GM11168 (cell line): Measurements from ENCODE around the gene TBX4.
"Not testable (repeated sequence)": the region's sequence is repeated elsewhere in the genome, so short reads cannot be mapped to it uniquely, and the experiment has no call there.

Source experiments
- in situ Hi-C: fragments of 300-500 bp; cut with MboI; formaldehyde crosslinking; loops from one replicate; pipeline ENCODE4 v1.12.0; 2022; ENCODE audit warnings: low sequenced_read_pairs; ENCODE audit not compliant: unreplicated experiment

Gene TBX4

DNA sequence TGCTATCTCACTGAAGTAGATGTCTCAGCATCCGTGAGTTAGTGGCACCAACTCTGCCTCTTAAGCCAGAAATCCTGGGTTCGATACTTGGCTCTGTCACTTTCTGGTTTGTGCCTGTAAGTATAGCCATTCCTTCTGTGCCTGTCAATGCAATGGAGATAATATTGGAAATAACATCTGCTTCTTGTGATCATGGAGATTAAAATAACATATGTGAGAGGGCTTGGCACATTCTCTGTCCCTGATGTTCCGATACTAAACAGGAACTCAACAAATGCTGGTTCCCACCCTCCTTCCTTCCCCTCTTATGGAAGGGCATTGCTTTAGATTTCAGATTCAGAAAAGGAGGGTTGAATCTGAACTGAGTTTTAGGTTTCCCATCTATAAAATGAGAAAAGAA is 39.8 kb downstream of the TBX4 start:
- in situ Hi-C loops: no loop called here

DNA sequence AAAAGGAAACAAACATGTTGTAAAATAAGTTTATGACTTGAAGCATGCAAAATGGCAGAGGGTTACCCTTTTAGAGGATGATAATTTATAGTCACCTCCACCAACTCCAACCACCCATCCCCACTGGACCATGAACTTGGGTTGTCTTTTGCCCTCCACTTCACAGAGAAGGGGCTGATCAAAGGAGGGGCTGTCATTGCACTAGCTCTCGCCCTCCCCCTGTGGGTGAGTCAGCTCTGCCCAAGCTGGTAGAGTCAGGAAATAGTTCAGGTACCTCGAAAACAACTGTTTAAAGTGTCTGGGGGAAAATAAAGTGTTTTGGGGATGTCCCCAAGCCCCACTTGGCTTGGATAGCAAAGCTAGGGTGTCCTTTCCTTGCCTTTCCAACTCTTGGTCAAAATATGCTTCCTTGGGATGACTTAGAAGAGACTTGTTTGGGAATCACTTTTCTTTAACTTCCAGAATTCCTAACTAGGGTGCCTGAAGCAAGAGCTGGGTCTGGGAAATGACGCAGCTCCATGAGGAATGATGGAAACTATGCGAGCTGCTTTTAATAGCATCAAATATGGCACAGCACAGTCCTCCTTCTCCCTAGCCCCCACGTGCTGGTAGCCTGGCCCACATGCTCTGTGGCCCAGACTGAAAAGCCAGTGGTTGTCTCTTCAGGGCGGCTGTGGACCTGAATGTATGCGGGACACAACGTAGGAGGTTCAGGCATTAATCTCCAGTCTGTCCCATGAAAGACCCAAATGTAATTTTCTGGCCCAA is 40.7 kb downstream of the TBX4 start:
- in situ Hi-C loops: no loop called here

DNA sequence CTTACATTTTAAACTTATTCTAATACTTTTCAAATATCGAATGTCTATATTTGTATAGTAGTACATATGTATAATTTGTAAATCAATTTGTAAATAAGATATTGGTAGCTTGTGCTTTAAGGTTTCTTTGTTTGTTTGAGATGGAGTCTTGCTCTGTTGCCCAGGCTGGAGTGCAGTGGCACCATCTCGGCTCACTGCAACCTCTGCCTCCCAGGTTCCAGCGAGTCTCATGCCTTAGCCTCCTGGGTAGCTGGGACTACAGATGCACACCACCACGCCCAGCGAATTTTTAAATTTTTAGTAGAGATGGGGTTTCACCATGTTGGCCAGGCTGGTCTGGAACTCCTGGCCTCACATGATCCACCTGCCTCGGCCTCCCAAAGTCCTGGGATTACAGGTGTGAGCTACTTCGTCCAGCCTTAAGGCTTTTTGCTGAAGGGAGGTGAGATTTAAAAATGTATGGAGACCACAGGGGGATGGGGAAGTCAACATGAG is 41.7 kb downstream of the TBX4 start:
- in situ Hi-C loops: not testable (repeated sequence)

DNA sequence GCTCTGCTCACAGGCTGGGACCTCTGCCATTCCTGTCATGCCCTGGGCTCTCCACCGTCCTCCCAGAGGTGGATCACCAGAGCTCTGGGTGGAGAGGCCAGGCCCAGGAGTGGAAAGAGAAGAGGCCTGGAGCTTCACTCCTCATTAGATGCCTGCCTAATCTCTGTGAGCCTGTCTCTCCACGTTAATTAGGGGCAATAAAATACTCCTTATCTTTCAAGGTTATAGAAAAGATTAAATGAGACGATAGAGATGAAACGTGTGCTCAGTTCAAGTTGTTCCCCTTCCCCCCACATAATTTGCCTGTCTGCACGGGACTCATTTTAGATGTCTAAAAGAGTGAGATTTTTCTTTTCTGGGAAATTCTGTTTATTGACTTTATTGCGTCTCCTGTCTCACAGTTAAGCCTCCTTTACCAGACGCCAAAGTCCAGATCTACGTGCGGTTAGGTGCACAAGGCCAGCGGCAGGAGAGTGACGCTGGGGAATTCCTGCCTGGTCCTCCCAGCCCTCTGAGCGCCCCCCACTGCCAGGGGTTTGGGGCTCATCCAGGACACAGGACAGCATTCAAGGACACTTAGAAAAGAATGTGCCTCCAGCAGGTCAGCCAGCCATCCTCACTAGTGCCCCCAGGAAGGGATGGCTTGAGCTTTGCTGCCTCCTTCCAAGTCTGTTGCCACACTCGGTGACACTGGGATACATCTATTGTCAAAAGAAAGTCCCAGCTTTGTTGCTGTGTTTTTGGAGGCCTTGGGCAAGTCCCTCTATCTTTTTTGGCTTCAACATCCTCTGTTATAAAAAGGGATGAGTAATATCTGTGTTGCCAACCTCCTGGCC is 42.3 kb downstream of the TBX4 start:
- in situ Hi-C loops: no loop called here

DNA sequence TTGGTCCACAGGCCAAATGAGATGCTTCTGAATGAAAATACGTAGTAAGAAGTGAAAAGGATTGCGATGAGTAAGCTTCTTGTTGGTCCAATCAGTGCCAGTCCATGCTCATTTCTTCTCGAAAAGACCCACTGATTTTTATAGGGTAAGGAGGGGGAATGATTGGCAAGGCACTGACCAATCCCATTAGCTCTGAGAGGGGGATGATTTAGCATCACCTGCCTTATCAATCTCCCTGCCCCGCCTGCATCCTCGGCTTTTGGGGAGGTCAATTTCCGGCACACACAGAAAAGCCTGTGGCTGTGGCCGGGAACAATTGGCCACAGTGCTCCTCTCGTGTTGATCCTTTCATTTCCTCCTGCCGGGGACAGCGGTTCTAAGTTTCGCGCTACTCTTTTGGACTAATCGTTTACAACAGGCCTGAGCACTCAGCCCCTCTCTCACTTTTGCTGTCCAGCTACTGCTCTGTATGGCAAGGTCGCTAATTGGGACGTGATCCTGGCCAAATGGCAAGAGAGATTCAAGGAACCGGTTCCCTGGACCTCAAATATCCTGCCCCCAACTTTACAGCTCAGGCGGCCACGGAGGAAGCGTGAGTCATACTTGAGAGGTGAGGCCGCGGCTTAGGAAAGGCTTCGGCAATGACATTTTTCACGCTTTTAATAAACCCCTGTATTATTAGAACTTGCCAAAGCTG is 43.1 kb downstream of the TBX4 start:
- in situ Hi-C loops: no loop called here

DNA sequence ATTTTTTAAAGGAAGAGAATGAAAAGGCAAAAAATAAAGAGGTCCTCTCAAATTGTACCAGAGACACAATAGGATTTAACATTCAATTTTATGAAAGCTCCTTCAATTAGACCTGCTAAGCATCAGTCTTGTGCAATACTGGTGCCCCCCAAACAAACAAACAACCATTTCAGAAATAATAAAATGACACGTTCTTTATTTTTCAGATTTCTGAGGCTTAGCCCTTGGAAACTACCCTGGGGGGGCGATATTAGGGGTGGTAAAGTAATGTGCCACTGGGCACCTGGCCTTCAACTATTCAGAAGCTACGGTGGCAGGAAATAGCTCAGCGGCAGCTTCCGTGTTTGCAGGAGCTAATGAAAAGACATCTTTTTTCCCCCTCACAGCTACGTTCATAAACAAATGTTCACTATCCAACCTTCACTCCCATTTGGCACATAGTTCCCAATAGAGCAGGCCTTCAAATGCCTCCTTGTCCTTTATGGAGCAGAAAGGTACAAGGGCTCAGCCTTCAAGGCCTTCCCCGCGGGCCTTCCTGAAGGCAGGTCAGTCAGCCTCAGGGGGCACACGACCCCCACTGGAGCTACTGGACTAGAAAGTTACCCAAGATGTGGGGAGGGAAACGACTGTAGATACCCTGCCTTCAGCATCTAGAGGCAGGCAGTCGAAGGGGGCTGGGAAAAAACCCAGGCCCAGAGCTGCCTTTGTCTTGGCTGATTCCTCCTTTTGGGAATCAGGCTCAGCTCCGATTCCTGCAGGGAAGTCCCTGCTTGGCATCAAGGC is 44.1 kb downstream of the TBX4 start:
- in situ Hi-C loops: no loop called here

DNA sequence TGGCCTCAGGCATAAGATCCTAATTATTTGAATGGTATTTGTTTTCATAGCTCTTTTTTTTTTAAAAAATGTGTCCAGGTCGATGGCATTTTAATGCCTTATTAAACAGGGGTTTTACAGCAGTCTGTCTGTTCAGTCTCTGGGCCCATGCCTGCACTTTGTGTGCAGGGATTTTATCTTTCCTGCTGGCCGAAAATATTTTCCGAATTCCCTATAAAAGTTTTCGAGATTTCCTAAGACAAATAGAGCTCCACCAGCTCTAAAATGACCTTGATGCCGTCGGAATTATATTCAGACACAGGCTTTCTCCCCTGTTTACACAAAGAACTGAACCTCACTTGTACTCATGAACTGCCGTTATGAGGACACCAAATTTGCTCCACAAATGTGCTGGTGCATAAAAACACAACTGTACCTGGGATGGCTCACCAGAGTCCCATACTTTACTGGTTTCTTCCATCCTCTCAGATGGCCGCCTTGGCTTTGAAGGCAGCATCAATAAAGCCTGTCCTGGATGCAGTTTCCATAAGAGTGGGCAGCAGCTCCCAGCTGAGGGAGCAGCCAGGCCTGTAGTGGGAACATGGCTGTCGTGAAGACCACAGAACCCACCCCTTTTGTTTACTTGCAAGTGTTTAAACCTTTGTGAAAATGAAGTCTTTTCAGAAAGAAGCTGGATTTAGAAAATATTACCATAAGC is 44.9 kb downstream of the TBX4 start:
- in situ Hi-C loops: no loop called here

DNA sequence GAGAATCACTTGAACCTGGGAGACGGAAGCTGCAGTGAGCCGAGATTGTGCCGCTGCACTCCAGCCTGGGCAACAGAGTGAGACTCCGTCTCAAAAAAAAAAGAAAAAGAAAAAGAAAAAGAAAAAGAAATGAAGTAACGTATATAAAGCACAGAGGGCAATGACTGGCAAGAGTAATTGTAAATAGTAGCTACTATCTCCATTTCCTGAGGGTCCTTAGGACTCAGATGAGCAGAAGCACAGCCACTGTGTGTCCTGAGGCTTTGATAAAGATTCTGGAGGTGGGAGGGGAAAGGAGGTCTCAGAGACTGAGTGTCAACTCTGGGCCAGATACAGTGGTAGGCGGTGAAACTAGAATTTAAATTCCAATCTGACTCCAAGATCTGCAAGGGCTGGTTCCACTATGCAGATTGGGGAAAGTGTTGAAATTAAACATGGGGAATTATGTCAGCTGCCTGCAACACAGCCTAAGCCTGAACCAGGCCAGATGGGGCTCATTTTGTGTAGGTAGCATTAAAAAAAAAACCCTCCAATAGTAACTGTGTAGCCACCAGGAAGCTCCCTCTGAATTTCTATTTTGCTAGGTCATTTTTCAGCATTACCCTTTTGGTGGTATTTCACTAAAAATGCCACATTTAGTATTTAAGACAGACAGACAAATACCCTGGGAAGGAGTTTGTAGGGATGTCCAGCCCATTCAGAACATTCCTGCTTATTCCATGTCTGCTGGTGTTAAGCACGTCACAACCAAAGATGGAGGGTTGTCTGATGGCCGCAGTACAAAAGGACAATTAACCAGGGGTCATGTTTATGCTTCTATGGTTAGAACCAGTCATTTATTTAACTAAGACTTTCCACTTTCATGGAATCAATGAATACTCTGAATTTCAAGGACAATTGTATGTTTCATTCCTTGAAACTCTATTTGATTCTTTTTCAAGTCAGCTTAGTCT is 46.1 kb downstream of the TBX4 start:
- in situ Hi-C loops: no loop called here

DNA sequence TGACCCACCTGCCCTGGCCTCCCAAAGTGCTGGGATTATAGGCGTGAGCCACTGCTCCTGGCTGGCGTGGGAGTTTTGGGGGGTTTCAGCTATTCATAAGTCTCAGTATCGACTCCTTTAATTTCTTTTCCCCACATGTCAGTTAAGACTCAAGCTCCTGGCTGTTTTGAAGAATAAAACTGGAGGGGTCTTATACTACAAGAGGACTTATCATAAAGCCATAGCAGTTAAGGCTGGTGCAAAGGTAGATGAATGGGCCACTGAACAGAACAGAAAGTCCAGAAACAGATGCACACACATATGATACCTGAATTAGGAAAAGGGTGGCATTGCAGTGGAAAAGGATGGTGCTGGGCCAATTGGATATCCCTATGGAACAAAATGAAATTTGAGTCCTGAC is 47.4 kb downstream of the TBX4 start:
- in situ Hi-C loops: no loop called here

DNA sequence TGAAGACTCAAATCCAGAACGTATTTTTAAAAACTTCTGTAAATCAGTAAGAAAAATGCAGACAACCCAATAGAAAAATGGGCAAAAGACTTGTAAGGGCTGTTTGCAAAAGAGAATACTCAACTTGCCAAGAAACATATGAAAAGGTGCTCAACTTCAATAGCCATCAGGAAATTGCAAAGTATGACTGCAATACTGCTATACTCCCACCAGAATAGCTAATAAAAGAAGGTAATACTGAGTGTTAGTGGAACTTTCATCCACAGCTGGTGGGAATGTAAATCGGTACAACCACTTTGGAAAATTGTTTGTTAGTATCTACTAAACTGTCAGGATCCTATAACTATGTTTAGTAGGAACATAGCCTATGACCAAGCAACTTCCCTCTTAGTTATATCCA is 48.1 kb downstream of the TBX4 start:
- in situ Hi-C loops: no loop called here

DNA sequence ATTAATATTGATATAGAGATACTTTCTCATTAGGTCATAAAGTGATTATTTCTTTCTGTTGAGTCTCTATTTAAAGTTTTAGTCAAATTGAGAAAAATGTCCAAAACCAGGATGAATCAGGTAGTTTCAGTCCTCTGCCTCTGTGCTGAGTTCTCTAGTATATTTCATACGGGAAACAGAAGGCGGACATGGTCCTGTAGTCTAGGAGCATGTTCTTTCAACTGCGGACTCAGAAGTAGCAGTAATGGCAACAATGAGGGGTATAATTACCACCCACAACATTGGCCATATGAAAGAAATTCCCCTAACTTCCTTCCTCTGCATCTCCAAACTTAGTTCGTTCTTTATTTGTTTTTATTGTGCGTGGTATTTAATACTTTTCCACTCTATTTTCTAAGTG is 50.1 kb downstream of the TBX4 start:
- in situ Hi-C loops: no loop called here

DNA sequence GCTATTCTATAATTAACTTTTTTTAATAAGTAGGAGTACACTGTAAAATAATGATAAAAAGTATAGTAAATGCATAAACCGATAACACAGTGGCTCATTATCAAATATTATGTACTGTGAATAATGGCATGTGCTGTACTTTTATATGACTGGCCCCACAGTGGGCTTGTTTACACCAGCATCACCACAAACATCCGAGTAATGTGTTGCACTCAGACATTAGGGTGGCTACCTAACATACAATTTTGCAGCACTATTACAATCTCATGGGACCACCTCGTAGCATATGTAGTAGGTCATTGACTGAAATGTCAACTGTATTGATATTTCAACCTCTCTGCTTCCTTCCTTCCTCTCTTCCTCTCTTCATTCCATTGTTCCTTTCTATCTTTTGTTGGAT is 51.7 kb downstream of the TBX4 start:
- in situ Hi-C loops: no loop called here

DNA sequence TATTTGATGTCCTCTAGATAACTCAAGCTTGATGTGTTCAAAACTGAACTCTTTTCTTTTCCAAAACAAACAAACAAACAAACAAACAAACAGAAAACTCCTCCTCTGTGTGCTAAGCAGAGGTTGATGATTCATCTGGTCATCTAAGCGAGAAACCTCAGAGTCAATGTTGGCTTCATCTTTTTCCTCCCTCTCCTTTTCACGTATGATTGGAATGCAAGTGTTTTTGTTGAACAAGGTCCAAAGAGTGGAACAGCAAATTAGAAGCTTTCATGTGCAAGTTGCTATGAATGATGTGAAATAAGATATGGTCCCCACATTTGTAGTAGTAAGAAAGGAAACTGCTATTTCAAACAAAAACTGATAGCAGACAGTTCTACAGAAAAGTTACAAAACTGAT is 52.5 kb downstream of the TBX4 start:
- in situ Hi-C loops: no loop called here

DNA sequence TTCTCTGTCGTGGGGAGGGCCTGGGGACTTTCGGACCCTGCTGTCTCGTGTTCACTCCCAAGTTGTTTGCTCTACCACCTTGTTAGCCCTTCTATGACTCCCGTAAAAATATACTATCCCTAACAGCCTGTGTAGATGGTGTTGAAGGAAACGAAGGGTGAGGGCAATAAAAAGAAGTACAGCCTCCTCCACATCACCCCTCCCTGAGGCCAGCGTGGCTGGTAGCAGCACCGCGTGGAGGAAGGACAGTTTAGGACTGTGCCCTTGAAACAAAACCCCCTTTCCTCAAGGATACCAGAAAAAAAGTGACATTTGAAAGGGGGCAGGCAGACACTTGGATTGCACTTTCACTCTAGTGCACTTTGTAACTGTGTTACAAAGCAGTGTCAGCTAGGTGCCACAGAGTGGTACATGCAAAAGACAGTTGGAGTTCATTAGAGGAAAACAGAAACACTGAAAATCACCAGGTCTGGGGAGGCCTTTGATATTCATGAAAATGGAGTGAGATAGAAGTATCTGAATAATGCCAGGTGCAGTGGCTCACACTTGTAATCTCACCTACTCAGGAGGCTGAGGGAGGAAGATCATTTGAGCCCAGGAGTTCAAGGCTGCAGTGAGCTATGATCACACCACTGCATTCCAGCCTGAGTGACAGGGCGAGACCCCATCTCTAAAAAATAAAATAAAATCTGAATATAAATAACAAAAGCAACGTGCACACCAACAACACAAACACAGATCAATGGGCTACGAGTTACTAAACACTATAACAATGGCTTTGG is 53.8 kb downstream of the TBX4 start:
- in situ Hi-C loops: no loop called here

DNA sequence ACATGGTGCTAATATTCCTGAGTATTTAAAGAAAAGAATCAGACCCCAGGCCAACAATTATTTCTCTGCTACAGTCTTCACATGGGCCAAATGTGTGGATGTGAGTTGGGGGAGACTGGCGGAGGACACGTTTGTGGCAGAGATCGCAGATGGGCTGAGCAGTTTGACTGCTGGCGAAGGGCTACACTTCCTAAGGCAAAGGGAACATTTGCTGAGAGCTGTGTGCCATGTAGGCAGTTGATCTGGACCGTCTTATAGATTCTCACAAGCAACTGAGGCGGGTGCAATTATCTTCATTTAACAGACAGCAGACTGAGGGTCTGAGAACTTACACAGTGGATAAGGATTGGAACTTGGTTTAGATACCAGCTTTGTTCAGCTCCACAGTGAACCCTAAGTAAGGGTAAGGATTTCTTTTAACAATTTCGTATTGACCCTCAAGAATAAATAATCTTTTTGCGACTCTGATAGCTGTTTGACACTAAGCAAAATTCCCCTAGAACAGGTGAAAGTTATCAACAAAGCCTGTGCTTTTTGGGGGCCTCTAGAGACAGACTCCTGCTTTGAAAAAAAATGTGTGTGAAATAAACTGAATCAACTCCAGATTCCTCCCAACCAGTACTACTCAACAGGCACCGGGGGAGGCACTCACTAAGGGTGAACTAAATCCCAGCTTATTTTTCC is 55.3 kb downstream of the TBX4 start:
- in situ Hi-C loops: no loop called here

DNA sequence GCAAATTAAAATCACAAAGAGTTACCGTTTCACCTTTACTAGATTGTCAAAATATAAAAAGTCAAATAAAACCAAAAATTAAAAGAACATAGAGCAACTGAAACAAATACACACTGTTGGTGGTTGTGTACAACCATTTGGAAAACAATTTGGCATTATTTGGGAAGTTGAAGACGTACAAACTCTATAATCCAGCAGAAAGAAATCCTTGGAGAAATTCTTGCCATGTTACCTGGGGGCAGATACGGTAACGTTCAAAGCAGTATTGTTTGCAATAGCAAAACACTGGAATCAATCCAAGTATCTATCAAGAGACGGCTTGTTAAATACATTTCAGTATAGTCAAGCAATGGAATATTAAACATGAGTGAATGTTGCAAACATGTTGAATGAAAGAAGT is 56.7 kb downstream of the TBX4 start:
- in situ Hi-C loops: no loop called here

DNA sequence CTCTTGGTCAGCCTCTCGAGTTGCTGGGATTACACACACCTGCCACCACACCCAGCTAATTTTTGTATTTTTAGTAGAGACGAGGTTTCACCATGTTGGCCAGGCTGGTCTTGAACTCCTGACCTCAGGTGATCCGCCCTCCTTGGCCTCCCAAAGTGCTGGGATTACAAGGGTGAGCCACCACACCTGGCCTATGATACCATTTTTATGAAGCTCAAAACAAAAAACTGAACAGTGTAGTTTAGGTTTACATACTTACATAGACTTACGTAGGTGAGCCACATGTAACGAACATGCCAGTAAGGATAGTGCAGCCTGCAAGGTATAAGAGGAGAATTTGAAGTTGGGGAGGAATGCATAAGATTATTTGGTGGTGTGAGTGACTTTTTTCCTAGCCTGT is 57.2 kb downstream of the TBX4 start:
- in situ Hi-C loops: not testable (repeated sequence)
